Neural progenitor cell (in vitro differentiated cells): Measurements from ENCODE around the gene MAT1A.

Experiments
- EZH2 ChIP-seq: fragments of 200-600 bp; sonication (generic); IDR thresholded peaks from 2 replicates; pipeline ENCODE4 v1.6.1; 2017; ENCODE audit warnings: antibody characterized with exemption, mild to moderate bottlenecking, moderate library complexity
- EZH2phosphoT487 ChIP-seq: fragments of 200-600 bp; sonication (generic); IDR thresholded peaks from 2 replicates; pipeline ENCODE4 v1.6.1; 2017; ENCODE audit warnings: antibody characterized with exemption
- TF ChIP-seq, protein P1 (sequence below): fragments of 200-600 bp; sonication (generic); IDR thresholded peaks from 2 replicates; pipeline ENCODE4 v1.5.1; 2017; ENCODE audit warnings: antibody characterized with exemption, mild to moderate bottlenecking

DNA sequence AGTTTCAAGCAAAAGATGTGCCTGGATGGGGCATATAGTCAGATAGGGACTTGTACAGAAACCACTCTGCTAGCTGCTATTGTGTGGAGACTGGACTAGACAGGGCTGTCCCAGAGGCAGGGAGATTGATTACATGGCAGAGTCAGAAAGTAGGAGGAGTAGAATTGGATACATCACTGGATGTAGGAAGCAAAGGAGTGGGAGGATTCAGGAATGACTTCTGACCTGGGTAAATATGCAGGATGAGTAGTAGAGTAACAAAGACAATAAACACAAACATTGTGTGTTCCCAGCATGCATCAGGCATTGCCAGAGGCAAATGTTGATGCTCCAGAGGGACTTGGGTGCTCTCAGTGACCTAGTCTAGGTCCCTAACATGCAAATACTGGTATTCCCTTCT, 30.9 kb upstream of the MAT1A start:
- TF ChIP-seq, protein P1, sequence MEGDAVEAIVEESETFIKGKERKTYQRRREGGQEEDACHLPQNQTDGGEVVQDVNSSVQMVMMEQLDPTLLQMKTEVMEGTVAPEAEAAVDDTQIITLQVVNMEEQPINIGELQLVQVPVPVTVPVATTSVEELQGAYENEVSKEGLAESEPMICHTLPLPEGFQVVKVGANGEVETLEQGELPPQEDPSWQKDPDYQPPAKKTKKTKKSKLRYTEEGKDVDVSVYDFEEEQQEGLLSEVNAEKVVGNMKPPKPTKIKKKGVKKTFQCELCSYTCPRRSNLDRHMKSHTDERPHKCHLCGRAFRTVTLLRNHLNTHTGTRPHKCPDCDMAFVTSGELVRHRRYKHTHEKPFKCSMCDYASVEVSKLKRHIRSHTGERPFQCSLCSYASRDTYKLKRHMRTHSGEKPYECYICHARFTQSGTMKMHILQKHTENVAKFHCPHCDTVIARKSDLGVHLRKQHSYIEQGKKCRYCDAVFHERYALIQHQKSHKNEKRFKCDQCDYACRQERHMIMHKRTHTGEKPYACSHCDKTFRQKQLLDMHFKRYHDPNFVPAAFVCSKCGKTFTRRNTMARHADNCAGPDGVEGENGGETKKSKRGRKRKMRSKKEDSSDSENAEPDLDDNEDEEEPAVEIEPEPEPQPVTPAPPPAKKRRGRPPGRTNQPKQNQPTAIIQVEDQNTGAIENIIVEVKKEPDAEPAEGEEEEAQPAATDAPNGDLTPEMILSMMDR = no peak
- no peak for TF ChIP-seq EZH2phosphoT487
- TF ChIP-seq EZH2 = no peak
